Measurements from ENCODE around the gene FCMR. TPM values are rescaled to one million over a fixed set of nuclear protein-coding genes. Genes with fewer than 3 reads are reported as not detected.

Gene FCMR
- total RNA-seq, 1 donor from 2014 or later, result 1.3 TPM

DNA sequence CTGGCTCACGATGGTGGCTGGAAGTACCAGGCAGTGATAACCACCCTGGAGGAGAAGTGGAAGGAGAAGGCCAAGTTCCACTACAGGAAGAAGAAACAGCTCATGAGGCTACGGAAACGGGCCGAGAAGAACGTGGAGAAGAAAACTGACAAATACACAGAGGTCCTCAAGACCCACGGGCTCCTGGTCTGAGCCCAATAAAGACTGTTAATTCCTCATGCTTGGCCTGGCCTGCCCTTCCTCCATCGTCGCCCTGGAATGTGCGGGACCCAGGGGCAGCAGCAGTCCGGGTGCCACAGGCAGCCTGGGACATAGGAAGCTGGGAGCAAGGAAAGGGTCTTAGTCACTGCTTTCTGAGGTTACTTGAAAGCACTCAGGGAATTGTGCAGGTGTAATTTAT lies 13.7 kb downstream of the FCMR start:
- DNase-seq (ENCODE audit: low spot score in 2 of 2), result no peak

DNA sequence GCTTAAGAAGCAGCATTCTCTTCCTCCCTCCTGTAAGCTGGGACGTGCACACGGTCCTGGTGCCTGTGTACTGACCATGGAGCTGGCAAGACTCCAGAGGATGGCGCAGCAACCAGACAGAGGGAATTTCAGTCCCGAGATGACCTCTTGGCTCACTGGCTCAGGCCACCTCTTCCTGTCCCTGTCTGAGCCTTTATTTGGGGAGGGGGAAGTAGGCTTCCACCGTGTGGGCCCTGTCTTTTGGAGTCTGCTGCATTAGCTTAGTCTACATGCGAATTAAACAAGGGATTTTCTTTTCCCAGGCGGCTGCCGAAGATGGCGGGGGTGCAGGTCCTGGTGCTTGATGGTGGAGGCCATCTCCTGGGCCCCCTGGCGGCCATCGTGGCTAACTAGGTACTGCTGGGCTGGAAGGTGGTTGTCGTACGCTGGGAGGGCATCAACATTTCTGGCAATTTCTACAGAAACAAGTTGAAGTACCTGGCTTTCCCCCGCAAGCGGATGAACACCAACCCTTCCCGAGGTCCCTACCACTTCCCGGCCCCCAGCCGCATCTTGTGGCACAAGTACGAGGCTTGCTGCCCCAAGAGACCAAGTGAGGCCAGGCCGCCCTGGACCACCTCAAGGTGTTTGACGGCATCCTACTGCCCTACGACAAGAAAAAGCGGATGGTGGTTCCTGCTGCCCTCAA lies 14.3 kb downstream of the FCMR start:
- no peaks in the 10 kb centered on the region for H3K9me3 ChIP-seq
- intact Hi-C loops (cut with DNase I), result no loop called here
- H3K36me3 ChIP-seq, result no peaks in the 10 kb centered on the region
- H3K4me1 ChIP-seq, result peaks cover 0 to 10% of the 10 kb centered on the region in 2 donors
- peak in 1 of 2 donors; percentile 58 for DNase-seq (ENCODE audit: low spot score in 2 of 2)
- H3K27ac ChIP-seq, result no peak overlapping the region
- TF ChIP-seq, protein P1, sequence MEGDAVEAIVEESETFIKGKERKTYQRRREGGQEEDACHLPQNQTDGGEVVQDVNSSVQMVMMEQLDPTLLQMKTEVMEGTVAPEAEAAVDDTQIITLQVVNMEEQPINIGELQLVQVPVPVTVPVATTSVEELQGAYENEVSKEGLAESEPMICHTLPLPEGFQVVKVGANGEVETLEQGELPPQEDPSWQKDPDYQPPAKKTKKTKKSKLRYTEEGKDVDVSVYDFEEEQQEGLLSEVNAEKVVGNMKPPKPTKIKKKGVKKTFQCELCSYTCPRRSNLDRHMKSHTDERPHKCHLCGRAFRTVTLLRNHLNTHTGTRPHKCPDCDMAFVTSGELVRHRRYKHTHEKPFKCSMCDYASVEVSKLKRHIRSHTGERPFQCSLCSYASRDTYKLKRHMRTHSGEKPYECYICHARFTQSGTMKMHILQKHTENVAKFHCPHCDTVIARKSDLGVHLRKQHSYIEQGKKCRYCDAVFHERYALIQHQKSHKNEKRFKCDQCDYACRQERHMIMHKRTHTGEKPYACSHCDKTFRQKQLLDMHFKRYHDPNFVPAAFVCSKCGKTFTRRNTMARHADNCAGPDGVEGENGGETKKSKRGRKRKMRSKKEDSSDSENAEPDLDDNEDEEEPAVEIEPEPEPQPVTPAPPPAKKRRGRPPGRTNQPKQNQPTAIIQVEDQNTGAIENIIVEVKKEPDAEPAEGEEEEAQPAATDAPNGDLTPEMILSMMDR (IDR thresholded peaks at IDR 0.05), result no peak
- H3K27me3 ChIP-seq, result peaks cover 10% of the 10 kb centered on the region
- no peak overlapping the region for H3K4me3 ChIP-seq

More for the DNA sequence above, 13.7 kb downstream of the FCMR start:
- intact Hi-C loops (cut with DNase I), result no loop called here
- peaks cover 0 to 10% of the 10 kb centered on the region in 2 donors for H3K4me1 ChIP-seq
- no peak overlapping the region for H3K27ac ChIP-seq
- H3K36me3 ChIP-seq, result no peaks in the 10 kb centered on the region
- no peaks in the 10 kb centered on the region for H3K9me3 ChIP-seq
- TF ChIP-seq, protein P1 (IDR thresholded peaks at IDR 0.05), result no peak
- peaks cover 10% of the 10 kb centered on the region for H3K27me3 ChIP-seq
- no peak overlapping the region for H3K4me3 ChIP-seq

DNA sequence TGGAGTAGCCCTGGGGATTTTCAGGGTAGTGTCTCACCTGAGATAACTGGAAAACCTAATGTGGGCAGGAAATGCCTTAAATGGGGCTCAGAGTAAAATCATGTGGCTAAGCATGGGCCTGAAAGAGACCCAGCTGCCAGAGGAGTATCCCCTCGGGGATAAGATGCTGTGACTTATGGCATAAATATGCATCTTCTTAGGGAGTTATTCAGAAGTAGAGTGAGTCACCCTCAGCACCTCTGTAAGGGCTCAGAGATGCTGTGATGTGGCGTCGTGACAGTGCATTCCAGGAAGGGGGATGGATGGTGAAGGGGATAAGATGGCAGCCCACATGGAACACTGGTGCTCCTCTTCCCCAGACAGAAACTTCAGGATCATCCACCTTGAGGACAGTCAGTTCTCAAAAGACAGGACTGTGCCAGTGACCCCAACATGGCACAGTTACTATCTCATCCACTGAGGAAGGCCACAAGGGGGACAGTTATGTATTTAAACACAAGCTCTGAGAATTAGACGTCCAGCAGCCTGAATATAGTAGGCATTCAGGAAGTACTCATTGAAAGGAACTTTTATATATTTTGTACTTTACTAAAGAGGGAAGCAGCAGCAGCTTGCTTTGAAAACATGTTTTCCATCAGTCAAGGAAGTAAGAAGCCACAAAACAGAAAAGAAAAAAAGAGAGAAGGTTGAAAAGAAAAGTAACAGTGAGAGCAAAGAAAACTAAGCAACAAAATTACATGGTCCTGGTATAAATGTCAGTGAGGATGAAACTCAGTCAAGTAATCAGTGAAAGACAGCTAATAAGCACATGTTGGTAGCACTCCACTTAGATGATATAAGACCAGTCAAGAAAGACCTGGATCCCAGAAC lies 16.2 kb downstream of the FCMR start:
- H3K4me3 ChIP-seq, result no peak overlapping the region
- H3K27me3 ChIP-seq, result peaks cover 10% of the 10 kb centered on the region
- no peak overlapping the region for H3K27ac ChIP-seq
- peaks cover 0 to 10% of the 10 kb centered on the region in 2 donors for H3K4me1 ChIP-seq
- intact Hi-C loops (cut with DNase I), result no loop called here
- peak in 1 of 2 donors; percentile 27 for DNase-seq (ENCODE audit: low spot score in 2 of 2)
- H3K36me3 ChIP-seq, result no peaks in the 10 kb centered on the region
- H3K9me3 ChIP-seq, result no peaks in the 10 kb centered on the region
- TF ChIP-seq, protein P1 (IDR thresholded peaks at IDR 0.05), result no peak

DNA sequence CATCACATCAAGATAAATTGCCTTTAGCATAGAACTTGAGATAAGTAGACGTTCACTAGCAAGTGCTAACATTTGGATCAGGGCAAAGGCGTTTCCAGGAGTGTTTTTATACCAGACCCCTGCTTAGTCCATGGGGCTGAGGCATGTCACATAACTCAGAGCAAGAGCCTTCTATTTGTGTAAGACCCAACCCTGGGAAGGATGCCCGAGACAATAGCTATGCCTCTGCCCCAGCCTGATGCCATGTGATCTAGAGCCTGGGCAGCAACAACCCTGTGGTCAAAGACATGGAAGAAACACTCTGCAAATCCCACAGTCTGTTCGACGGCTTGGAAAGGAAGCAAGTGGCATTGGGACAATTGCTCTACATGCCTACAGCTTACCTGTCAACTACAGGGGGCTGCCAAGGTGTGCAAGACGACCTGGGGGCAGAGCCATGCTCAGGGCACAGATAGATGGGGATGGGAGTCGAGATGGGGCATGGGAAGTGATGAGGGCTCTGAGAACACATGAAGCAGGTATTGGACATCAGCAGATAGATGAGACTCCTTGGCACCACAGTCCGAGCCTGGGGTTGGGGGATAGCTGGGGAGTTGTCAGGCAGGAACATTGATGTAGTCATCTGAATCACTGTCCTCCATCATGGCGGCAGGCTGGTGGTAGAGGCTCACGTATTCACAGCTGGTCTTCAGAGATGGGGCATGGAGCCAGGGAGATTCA lies 17.2 kb downstream of the FCMR start:
- H3K4me3 ChIP-seq, result no peak overlapping the region
- no peaks in the 10 kb centered on the region for H3K36me3 ChIP-seq
- no peaks in the 10 kb centered on the region for H3K9me3 ChIP-seq
- no peak overlapping the region for H3K27ac ChIP-seq
- TF ChIP-seq, protein P1 (IDR thresholded peaks at IDR 0.05), result no peak
- peaks cover 2% of the 10 kb centered on the region for H3K27me3 ChIP-seq
- intact Hi-C loops (cut with DNase I), result no loop called here
- DNase-seq (ENCODE audit: low spot score in 2 of 2), result peak in 1 of 2 donors; percentile 31
- H3K4me1 ChIP-seq, result peaks cover 0 to 5% of the 10 kb centered on the region in 2 donors

DNA sequence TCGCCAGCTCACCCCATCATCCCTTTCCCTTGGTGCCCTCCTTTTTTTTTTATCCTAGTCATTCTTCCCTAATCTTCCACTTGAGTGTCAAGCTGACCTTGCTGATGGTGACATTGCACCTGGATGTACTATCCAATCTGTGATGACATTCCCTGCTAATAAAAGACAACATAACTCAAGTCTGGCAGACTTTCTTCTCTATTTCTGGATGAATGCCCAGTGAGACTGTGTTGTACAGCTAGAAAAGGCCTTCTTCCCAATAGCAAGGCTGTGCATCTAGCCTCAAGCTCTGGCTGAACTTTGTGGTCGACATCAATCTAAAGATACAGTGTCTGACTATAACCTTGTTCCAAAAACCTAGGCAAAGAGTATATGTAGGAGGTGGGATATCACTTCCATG lies 18.1 kb downstream of the FCMR start:
- no peaks in the 10 kb centered on the region for H3K36me3 ChIP-seq
- TF ChIP-seq, protein P1 (IDR thresholded peaks at IDR 0.05), result no peak
- no peaks in the 10 kb centered on the region for H3K4me1 ChIP-seq
- H3K4me3 ChIP-seq, result no peak overlapping the region
- no peak overlapping the region for H3K27ac ChIP-seq
- no peaks in the 10 kb centered on the region for H3K27me3 ChIP-seq
- no peak for DNase-seq (ENCODE audit: low spot score in 2 of 2)
- no peaks in the 10 kb centered on the region for H3K9me3 ChIP-seq
- intact Hi-C loops (cut with DNase I), result no loop called here
